Esophagus squamous epithelium (tissue), 5 donors: Measurements from ENCODE around the gene GRIP2. TPM values are rescaled to one million over a fixed set of nuclear protein-coding genes. Genes with fewer than 3 reads are reported as not detected.

ENCODE experiments used
- DNase-seq: peaks from one replicate; lab custom pipeline; 2025; lab: John Stamatoyannopoulos, UW
- H3K27ac ChIP-seq, 4 donors: fragments of 200-600 bp; sonication (generic); one replicate each; pipeline ENCODE4 v1.5.1; 2016 to 2019; ENCODE audit warnings: mild to moderate bottlenecking in 1 of 4
- H3K27me3 ChIP-seq, 4 donors: fragments of 200-600 bp; sonication (generic); 1 replicate in 3 of 4; 2 replicates in 1 of 4; pipeline versions ENCODE4 v1.5.1 to v1.6.0; 2017 to 2021; ENCODE audit warnings: antibody characterized with exemption in 1 of 4
- H3K36me3 ChIP-seq, 3 donors: fragments of 200-600 bp; sonication (generic); one replicate each; pipeline ENCODE4 v1.5.1; 2016 to 2019
- H3K4me1 ChIP-seq, 3 donors: fragments of 200-600 bp; sonication (generic); one replicate each; pipeline ENCODE4 v1.5.1; 2017 to 2019
- H3K4me3 ChIP-seq, 4 donors: fragments of 200-600 bp; sonication (generic); 1 replicate in 3 of 4; 2 replicates in 1 of 4; pipeline ENCODE4 v1.5.1; 2016 to 2019; ENCODE audit warnings: mild to moderate bottlenecking in 2 of 4, moderate library complexity in 1 of 4
- H3K9me3 ChIP-seq, 3 donors: fragments of 200-600 bp; sonication (generic); one replicate each; pipeline ENCODE4 v1.5.1; 2016 to 2019
- POLR2A ChIP-seq, 4 donors: fragments of 450-650 bp; IDR thresholded peaks; one replicate each; pipeline ENCODE4 v1.6.1; 2017; ENCODE audit warnings: antibody characterized with exemption in 4 of 4, mild to moderate bottlenecking in 4 of 4, moderate library complexity in 3 of 4
- WGBS, 2 donors: methylation state at CpG; one replicate each; pipeline ENCODE4 v1.1.5; 2018; 5-methylcytosine and 5-hydroxymethylcytosine counted together
- intact Hi-C: fragments of 100-400 bp; cut with DNase I; formaldehyde crosslinking; loops from one replicate; pipeline ENCODE4 v1.15.0; 2022
- total RNA-seq, 4 donors: library from RNA; depleted of rRNA; stranded (reverse); fragments of >200 nt; gene quantifications; one replicate each; pipeline ENCODE4 v1.1.0, GENCODE V29; 2016
- TF ChIP-seq, protein P1 (sequence below), 6 experiments: fragments of 450-650 bp in 4 of 6; fragments of 200-600 bp in 2 of 6; sonication (generic) in 2 of 6; IDR thresholded peaks; one replicate each; pipeline ENCODE4 v1.5.1; 2016 to 2019; ENCODE audit warnings: antibody characterized with exemption in 6 of 6, mild to moderate bottlenecking in 4 of 6, moderate library complexity in 4 of 6
- donor health status: DM: yes; HTN: yes; CAD: no.

GRIP2 gene
- total RNA-seq, 4 donors from 2014 or later: 0.23 to 2.9 (median 0.53) TPM

DNA sequence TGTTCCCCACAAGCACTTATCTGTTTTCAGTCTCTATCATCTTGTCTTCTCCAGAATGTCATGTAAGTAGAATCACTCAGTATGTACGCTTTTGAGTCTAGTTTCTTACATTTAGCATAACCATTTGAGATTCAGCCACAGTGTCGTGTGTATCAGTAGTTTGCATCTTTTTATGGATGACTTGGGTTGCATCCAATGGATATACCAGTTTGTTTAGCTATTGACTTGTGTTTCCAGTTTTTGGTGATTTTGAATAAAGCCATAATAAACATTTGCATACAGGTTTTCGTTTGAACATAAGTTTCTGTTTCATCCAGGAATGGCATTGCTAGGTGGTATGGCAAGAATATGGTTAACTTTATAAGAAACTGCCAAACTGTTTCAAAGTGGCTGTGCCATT, 12.1 kb downstream of the GRIP2 start:
- Histone ChIP-seq H3K4me1 (peaks cover 0 to 39% (median 20%) of the 10 kb centered on the region in 3 donors), H3K27me3 (no peaks in the 10 kb centered on the region), H3K9me3 (no peaks in the 10 kb centered on the region), H3K36me3 (no peaks in the 10 kb centered on the region), H3K27ac (peak overlapping the region in 2 of 4 donors; percentile 1 to 29), H3K4me3 (no peak overlapping the region)
- 61 to 72% methylated on average over 3 of the region's 3 CpGs for WGBS, 2 donors
- no peak for TF ChIP-seq POLR2A (IDR thresholded peaks at IDR 0.05)
- DNase-seq: no peak
- intact Hi-C loops: no loop called here

GRCh38 chr3:14525685-14526631, 14.2 kb downstream of the GRIP2 start:
- H3K9me3 ChIP-seq: no peaks in the 10 kb centered on the region
- 31 to 43% methylated on average over 9 to 16 of the region's 17 CpGs for WGBS, 2 donors
- peak overlapping the region; percentile 64 to 76 (median 72) for H3K27ac ChIP-seq
- no peaks in the 10 kb centered on the region for H3K27me3 ChIP-seq
- no peak for TF ChIP-seq POLR2A (IDR thresholded peaks at IDR 0.05)
- TF ChIP-seq, protein P1, sequence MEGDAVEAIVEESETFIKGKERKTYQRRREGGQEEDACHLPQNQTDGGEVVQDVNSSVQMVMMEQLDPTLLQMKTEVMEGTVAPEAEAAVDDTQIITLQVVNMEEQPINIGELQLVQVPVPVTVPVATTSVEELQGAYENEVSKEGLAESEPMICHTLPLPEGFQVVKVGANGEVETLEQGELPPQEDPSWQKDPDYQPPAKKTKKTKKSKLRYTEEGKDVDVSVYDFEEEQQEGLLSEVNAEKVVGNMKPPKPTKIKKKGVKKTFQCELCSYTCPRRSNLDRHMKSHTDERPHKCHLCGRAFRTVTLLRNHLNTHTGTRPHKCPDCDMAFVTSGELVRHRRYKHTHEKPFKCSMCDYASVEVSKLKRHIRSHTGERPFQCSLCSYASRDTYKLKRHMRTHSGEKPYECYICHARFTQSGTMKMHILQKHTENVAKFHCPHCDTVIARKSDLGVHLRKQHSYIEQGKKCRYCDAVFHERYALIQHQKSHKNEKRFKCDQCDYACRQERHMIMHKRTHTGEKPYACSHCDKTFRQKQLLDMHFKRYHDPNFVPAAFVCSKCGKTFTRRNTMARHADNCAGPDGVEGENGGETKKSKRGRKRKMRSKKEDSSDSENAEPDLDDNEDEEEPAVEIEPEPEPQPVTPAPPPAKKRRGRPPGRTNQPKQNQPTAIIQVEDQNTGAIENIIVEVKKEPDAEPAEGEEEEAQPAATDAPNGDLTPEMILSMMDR (IDR thresholded peaks at IDR 0.05): no peak
- H3K4me1 ChIP-seq: peaks cover 0 to 29% (median 12%) of the 10 kb centered on the region in 3 donors
- H3K36me3 ChIP-seq: no peaks in the 10 kb centered on the region
- intact Hi-C loops: no loop called here
- H3K4me3 ChIP-seq: peak overlapping the region in 1 of 4 donors; percentile 35
- DNase-seq: no peak

GRCh38 chr3:14524920-14525660, 15.1 kb downstream of the GRIP2 start:
- Histone ChIP-seq H3K36me3 (no peaks in the 10 kb centered on the region), H3K9me3 (no peaks in the 10 kb centered on the region), H3K4me3 (peak overlapping the region in 1 of 4 donors; percentile 35), H3K27ac (peak overlapping the region; percentile 64 to 76 (median 72)), H3K4me1 (peaks cover 0 to 29% (median 12%) of the 10 kb centered on the region in 3 donors), H3K27me3 (no peaks in the 10 kb centered on the region)
- intact Hi-C loops: no loop called here
- TF ChIP-seq POLR2A (IDR thresholded peaks at IDR 0.05): no peak
- TF ChIP-seq, protein P1 (IDR thresholded peaks at IDR 0.05): no peak
- no peak for DNase-seq
- 68 to 72% methylated on average over 4 to 5 of the region's 9 CpGs for WGBS, 2 donors

GRCh38 chr3:14524311-14524711, 15.8 kb downstream of the GRIP2 start:
- intact Hi-C loops: no loop called here
- no peak for DNase-seq
- Histone ChIP-seq H3K4me1 (peaks cover 0 to 29% (median 12%) of the 10 kb centered on the region in 3 donors), H3K27ac (peak overlapping the region in 1 of 4 donors; percentile 5), H3K9me3 (no peaks in the 10 kb centered on the region), H3K4me3 (no peak overlapping the region), H3K27me3 (no peaks in the 10 kb centered on the region), H3K36me3 (no peaks in the 10 kb centered on the region)
- WGBS, 2 donors: 82 to 84% methylated on average over 5 to 12 of the region's 14 CpGs
- TF ChIP-seq, protein P1 (IDR thresholded peaks at IDR 0.05): no peak
- no peak for TF ChIP-seq POLR2A (IDR thresholded peaks at IDR 0.05)

DNA sequence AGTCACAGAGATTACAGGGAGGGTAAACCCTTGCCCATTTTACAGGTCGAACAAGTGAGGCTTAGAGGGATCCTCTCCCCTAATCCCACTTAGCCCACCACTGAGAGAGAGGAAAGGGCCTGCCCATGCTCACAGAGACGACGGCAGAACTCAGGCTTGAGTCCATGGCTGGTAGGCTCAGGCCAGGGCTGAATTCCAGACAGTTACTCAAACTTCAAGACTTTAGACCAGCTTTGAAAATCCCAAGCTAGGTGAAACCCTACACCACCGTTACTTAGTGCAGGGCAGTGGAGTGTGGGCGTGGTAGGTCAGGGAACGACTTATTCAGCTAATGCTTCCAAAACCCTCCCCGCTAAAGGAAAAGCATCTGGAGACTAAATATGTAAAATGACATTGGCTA, 16.4 kb downstream of the GRIP2 start:
- no peak for TF ChIP-seq POLR2A (IDR thresholded peaks at IDR 0.05)
- TF ChIP-seq, protein P1 (IDR thresholded peaks at IDR 0.05): no peak
- intact Hi-C loops: no loop called here
- peak overlapping the region in 1 of 4 donors; percentile 5 for H3K27ac ChIP-seq
- 51 to 74% methylated on average over 5 to 6 of the region's 7 CpGs for WGBS, 2 donors
- H3K9me3 ChIP-seq: no peaks in the 10 kb centered on the region
- no peaks in the 10 kb centered on the region for H3K36me3 ChIP-seq
- H3K4me3 ChIP-seq: no peak overlapping the region
- no peak for DNase-seq
- no peaks in the 10 kb centered on the region for H3K27me3 ChIP-seq
- peaks cover 0 to 29% (median 12%) of the 10 kb centered on the region in 3 donors for H3K4me1 ChIP-seq
